ENCODE data around the gene KRTAP5-4. TPM values are rescaled to one million over a fixed set of nuclear protein-coding genes. Genes with fewer than 3 reads are reported as not detected.

KRTAP5-4 gene, protein sequence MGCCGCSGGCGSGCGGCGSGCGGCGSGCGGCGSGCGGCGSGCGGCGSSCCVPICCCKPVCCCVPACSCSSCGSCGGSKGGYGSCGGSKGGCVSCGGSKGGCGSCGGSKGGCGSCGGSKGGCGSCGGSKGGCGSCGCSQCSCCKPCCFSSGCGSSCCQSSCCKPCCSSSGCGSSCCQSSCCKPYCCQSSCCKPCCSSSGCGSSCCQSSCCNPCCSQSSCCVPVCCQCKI
- total RNA-seq = not detected

DNA sequence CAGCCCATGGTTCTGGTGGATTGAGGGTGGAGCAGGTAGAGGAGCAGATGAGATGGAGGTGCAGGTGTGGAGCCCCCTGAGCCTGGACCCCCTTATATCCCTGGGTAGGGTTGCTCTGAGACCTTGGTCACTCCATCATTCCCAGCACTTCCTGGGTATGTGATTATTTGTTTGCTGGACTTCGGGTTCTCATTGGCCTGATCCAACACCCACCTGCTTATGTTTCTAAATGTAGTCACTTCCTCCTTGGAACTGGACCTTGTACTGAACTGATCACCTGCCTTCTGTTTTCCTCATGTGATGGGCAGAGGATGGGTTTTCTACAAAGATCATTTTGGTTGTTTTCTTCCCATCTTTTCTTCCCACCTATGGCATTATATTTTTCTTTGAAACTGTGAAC is at the start of gene KRTAP5-4:
TSS of gene KRTAP5-4 (minus strand) at position 53 of the 400 bp plus-strand sequence. CDS start at position 8, 45 bp downstream.

DNA sequence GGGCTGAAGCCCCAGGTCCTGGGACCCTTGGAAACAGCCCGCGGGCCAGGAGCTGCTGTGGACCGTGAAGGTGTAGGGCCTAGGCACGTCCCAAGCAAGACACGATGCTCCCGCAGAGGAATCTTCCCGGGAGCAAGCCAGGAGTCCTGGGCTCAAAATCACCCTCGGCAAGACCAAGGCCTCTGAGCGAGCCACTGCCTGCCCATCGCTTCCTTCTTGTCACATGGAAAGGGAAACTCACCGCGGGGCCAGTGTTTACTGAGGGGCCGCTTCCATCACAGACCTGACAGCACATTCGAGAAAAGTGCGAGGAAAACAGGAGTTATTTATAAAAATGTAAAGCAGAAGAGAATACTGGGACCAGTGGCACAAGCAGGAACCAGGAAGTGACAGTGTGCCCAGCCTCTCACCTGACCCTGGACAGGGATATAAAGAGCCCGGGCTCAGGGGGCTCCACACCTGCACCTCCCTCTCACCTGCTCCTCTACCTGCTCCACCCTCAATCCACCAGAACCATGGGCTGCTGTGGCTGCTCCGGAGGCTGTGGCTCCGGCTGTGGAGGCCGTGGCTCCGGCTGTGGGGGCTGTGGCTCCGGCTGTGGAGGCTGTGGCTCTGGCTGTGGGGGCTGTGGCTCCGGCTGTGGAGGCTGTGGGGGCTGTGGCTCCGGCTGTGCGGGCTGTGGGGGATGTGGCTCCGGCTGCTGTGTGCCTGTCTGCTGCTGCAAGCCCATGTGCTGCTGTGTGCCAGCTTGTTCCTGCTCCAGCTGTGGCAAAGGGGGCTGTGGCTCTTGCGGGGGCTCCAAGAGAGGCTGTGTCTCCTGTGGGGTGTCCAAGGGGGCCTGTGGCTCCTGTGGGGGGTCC is 7.6 kb upstream of the KRTAP5-4 start, which contains the start of gene KRTAP5-5:
TSS of gene KRTAP5-5 (plus strand) at position 450 of the 860 bp plus-strand sequence. CDS start at position 516, 66 bp downstream.

DNA sequence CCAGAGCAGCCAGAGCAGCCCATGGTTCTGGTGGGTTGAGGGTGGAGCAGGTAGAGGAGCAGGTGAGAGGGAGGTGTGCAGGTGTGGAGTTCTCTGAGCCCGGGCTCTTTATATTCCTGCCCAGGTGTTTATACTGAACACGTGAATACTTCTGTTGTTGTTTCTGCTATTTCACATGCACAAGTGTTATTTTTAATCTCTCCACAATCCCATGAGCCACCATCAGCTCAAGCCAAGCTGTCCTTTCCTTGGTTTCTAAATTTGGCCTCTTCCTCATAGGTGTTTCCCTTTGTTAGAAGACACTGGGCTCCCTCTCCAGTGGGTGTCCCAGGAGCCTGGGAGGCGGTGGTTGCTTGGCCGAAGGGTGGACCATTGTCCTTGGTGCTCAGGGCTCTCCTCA is 13.6 kb downstream of the KRTAP5-4 start, which contains the start of gene KRTAP5-3:
TSS of gene KRTAP5-3 (minus strand) at position 101 of the 400 bp plus-strand sequence. CDS start at position 23, 78 bp downstream.

DNA sequence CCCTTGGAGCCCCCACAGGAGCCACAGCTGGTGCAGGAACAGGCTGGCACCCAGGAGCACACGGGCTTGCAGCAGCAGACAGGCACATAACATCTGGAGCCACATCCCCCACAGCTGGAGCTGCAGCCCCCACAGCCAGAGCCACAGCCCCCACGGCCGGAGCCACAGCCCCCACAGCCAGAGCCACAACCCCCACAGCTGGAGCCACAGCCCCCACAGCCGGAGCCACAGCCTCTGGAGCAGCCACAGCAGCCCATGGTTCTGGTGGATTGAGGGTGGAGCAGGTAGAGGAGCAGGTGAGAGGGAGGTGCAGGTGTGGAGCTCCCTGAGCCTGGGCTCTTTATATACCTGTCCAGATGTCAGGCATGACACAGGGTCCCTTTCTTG is 24.0 kb downstream of the KRTAP5-4 start, which contains the start of gene KRTAP5-2:
TSS of gene KRTAP5-2 (minus strand) at position 301 of the 387 bp plus-strand sequence. CDS start at position 257, 44 bp downstream.

DNA sequence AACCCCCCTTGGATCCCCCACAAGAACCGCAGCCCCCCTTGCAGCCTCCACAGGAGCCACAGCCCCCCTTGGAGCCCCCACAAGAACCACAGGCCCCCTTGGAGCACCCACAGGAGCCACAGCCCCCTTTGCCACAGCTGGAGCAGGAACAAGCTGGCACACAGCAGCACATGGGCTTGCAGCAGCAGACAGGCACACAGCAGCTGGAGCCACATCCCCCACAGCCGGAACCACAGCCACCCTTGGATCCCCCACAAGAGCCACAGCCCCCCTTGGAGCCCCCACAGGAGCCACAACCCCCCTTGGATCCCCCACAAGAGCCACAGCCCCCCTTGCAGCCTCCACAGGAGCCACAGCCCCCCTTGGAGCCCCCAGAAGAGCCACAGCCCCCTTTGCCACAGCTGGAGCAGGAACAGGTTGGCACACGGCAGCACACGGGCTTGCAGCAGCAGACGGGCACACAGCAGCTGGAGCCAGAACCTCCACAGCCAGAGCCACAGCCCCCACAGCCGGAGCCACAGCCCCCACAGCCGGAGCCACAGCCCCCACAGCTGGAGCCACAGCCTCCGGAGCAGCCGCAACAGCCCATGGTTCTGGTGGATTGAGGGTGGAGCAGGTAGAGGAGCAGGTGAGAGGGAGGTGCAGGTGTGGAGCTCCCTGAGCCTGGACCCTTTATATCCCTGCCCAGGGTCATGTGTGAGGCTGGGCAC is 37.1 kb downstream of the KRTAP5-4 start, which contains the start of gene KRTAP5-1:
TSS of gene KRTAP5-1 (minus strand) at position 623 of the 710 bp plus-strand sequence. CDS start at position 589, 34 bp downstream.

DNA sequence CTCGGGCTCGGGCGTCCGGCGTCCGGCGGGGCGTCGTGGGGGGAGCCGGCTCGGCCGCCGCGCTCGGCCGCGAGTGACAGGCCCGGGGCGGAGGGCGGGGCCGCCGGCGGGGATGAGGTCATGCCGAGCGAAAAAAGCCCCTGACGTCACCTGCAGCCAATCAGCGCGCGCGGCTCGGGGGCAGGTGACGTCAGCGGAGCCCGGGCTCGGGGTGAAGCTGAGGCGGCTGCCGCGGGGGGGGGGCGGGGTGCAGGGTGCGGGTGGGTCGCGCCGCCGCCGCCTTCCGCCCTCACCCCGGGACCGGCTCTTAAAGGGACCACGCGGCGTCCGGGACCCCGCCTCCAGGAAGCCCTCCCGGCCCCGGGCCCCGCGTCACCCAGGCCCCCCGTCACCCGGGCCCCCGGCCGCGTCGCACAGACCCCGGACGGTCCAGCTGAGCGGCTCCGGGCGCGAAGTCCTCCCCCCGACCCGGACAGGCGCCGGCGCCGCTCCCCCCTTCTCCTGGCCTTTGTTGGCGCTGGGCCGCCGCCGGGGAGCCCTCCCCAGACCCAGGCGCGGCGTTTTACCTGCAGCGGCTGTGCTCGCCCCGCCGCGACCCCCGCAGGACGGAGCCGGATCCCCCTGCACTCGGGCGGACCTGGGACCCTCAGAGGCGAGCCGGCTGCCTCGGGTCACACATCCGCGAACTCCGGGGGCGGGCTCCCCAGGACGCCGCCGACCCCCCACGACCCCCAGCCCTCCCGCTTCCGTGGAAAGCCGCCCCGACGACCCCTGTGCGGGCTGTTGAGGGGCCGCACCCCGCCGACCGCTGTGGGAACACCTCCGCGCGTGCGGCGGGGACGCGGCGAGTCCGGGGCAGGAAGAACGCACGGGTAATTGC is 49.5 kb downstream of the KRTAP5-4 start, which contains the start of gene DUSP8:
TSS of gene DUSP8 (minus strand) at position 75 of the 880 bp plus-strand sequence. CDS start 6,445 bp downstream, outside the sequence.

Other genes starting within 250 kb of the KRTAP5-4 start
- gene BRSK2, start 232.2 kb downstream of the KRTAP5-4 start, total RNA-seq = 43.1 TPM
- 15.2 TPM for gene MOB2, start 135.4 kb downstream of the KRTAP5-4 start, total RNA-seq
- gene DUSP8, start 49.9 kb downstream of the KRTAP5-4 start, total RNA-seq = 8.8 TPM
- gene KRTAP5-1, start 36.9 kb downstream of the KRTAP5-4 start, total RNA-seq = not detected
- gene KRTAP5-2, start 23.8 kb downstream of the KRTAP5-4 start, total RNA-seq = not detected
- not detected for gene KRTAP5-3, start 13.7 kb downstream of the KRTAP5-4 start, total RNA-seq
- gene KRTAP5-5, start 7.6 kb upstream of the KRTAP5-4 start, total RNA-seq = not detected
- gene KRTAP5-6, start 75.1 kb upstream of the KRTAP5-4 start, total RNA-seq = not detected
- gene IFITM10, start 128.5 kb upstream of the KRTAP5-4 start, total RNA-seq = 2.8 TPM
- 55.8 TPM for gene CTSD, start 141.8 kb upstream of the KRTAP5-4 start, total RNA-seq
- gene SYT8, start 212.9 kb upstream of the KRTAP5-4 start, total RNA-seq = not detected
- not detected for gene TNNI2, start 216.8 kb upstream of the KRTAP5-4 start, total RNA-seq
- 1.2 TPM for gene LSP1, start 230.9 kb upstream of the KRTAP5-4 start, total RNA-seq

All from diencephalon (tissue), 1 donor.